Stimulated activated CD4-positive, alpha-beta T cell treated with anti-CD3 and anti-CD28 coated beads, Interleukin-15, amount 100 ng/mL, for 48 hours (primary cell): ENCODE measurements around the gene PNPLA6.

Source experiments
- DNase-seq, 2 donors: peaks; one replicate each; pipeline ENCODE4 v3.0.0-alpha.2; 2020; ENCODE audit warnings: low read depth in 2 of 2

The PNPLA6 gene

DNA sequence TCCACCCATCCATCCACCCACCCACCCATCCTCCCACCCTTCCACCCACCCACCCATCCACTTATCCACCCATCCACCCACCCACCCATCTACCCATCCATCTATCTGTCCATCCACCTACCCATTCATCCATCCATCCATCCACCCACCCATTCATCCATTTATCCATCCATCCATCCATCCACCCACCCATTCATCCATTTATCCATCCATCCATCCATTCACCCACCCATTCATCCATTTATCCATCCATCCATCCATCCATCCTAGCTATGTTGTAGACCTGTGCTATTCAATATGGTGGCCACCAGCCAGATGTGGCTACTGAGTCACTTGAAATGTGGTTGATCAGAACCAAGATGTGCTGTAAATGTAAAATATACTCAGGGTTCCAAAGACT lies 65.2 kb downstream of the PNPLA6 start:
- DNase-seq: no peak

DNA sequence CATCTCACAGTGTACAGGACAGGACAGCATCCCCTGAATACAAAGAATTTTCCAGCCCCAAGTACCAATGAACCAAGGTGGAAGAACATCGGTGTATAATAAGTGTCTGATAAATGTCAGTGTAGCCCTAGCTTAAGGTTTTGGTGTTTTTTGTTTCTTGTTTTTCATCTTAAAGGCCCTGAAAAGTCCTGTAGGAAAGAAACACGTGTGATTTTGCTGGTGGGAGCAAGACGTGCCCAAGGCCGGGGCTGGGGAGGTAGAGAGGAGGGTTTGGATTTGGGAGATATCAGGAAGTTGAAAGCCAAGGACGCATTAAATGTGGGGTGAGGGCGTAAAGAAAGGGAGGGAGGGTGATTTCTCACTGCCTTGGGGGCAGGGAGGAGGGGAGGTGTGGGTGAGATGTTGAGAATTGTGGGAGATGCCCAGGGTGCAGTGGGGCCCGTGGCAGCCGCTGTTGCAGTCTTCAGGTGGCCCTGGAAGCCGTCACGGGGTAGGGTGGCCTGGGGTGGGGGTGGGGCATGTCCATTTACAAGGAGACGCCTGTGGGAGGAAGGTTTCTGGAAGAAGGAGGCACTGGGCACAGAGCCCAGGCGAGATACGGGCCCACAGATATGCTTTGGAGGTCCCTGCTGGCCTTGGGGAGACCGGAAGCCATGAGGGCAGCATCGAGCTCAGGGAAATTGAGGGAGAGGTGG lies 66.9 kb downstream of the PNPLA6 start:
- no peak for DNase-seq

DNA sequence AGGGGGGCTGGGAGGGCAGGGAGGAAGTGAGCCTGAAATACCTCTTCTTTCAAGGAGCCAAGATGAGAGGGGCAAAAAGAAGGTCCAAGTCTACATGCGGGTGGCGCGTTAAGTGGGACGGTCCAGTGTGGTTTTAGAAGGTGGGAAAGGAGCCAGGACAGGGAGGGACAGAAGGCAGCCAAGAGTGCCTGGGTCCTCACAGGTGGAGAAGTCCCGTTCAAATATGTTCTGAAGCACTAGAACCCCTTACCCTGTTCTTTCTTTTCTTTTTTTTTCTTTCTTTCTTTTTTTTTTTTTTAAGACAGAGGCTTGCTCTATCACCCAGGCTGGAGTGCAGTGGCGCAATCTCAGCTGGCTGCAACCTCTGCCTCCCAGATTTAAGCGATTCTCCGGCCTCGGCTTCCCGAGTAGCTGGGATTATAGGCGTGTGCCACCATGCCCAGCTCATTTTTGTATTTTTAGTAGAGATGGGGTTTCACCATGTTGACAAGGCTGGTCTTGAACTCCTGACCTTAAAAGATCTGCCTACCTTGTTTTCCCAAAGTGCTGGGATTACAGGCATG lies 67.5 kb downstream of the PNPLA6 start:
- no peak for DNase-seq

DNA sequence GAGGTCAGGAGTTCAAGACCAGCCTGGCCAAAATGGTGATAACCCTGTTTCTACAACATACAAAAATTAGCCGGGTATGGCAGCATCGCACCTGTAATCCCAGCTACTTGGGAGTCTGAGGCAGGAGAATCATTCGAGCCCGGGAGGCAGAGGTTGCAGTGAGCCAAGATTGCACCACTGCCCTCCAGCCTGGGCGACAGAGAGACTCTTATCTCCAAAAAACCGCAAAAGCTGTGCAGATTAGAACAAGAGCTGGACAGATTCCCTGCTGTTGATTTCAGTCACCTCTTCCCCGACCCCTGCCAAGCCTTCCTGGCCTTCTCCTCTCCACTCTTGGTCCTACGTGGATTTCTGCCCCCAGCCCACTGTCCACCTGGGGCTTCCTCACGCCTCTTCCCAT lies 68.4 kb downstream of the PNPLA6 start:
- DNase-seq: no peak

DNA sequence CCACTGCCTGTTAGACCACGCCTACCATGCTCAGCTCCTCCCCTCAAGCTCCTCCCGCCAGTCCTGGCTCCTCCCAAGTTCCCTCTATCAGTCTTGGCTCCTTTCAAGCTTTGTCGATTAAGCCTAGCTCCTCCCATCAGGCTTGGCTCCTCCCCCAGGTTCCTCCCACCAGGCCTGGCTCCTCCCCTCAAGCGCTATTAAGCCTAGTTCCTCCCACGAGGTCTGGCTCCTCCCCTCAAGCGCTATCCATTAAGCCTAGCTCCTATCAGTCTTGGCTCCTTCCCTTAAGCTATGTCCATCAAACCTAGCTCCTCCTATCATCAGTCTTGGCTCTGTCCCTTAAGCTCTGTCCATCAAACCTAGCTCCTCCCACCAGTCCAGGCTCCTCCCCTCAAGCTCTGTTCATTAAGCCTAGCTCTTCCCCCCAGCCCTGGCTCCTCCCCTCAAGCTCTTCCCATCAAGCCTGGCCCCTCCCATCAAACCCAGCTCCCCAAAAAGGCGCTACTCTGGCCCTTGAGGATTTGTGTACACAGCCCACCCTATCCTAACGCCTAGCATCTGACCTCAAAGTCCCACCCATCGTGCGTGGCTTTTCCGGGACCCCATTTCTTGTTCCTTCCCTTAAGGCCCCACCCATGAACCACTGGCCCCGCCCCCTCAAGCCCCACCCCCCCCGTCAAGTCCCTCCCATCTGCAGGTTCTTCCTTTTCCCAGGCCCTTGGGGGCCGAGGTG lies 70.1 kb downstream of the PNPLA6 start:
- peak; percentile 20 to 33 for DNase-seq

DNA sequence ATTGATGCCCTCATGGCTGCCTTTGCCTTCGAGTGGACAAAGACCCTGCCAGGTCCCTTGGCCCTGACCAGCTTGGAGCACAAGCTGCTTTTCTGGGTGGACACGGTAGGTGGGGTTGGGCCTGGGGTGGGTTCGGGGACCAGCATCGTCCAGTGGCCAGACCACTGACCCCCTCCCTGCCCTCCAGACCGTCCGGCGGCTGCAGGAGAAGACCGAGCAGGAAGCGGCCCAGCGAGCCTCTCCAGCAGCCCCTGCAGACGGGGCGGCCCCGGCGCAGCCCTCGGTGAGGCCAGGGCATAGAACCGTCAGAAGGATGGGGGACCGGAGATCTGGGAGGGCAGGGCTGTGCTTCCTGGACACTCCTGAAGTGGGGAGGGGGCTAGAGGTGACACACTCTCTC lies 70.8 kb downstream of the PNPLA6 start:
- DNase-seq: no peak

DNA sequence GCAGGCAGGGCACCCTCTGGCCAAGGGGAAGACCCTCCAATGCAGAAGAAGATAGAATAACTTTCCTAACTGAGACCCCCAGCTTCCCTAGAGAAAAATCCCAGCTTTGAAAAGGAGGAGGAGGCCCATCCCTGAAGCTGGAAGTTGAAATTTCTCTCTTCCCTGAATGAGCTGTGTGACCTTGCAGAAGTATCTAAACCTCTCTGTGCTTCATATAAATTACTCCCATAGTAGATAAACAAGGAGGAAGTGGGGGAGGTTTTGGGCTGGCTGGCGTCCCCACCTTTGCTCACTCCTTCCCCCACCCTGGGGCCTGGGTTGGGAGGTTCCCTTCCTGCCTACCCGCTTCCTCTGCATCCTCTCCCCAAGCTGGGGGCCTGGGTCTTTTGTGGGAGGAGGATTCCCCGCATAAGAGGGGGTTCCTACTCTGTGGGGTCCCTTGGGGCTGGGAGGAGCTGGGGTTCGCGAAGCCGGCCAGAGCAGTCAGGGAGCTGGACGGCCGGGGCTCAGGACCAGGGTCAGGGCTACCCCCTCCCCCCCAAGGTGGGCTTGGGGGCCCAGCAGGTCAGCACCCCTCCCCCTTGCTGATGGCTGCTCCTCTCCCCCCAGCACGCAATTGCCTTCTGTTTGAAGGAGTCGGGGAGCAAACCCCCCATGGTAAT lies 71.8 kb downstream of the PNPLA6 start:
- no peak for DNase-seq

DNA sequence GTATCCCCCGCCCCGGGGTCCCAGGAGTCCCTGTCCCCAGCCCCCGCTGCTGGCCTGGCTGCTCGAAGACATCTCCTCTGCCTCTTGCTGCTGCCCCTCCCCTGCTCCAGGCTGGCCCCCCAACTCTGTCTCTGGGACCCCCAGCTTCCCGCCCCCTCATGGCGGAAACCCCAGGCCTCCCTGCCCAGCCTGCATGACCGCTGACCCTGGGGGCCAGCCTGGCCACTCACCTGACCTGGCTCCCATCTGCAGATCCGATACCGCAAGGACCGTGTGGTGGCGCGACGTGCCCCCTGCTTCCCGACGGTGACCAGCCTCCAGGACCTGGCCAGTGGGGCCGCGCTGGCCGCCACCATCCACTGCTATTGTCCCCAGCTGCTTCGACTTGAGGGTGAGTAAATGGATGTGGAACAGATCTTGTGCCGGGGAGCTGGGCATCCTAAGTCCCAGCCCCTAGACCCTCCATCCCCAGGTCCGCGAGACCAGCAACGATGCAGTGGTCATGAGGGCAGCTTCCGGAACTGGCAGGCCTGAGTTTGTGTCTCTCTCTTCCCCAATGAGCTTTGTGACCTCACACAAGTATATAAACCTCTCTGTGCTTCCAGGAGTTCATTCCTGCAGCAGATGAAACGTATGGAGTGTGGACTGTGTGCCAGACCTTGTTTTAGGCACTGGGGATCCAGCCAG lies 72.5 kb downstream of the PNPLA6 start:
- no peak for DNase-seq

DNA sequence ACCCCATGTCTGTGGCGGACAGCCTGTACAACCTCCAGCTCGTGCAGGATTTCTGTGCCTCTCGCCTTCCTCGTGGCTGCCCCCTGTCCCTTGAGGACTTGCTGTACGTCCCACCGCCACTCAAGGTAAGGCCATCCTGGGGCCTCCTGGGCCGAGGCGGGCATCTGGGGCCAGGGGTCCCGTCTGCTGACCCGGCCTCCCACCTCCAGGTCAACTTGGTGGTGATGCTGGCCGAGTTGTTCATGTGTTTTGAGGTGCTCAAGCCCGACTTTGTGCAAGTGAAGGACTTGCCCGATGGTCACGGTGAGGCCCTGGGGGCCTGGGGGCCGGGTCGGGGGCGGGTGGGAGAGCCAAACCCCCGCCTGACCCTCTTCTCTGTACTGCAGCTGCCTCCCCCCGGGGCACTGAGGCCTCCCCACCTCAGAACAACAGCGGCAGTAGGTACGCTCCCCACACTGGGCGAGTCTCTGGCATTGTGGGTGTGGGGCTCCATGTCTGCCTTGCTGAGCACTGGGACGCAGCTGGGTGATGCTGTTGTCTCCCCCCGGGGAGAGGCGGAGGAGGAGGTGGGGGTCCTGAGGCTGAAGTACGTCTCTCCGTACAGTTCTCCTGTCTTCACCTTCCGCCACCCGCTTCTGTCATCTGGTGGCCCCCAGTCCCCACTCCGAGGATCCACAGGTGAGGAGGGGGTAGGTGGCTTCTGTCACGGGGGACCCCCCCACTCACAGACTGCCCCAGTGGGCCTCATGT lies 75.1 kb downstream of the PNPLA6 start:
- no peak for DNase-seq
